Stimulated activated CD4-positive, alpha-beta T cell treated with anti-CD3 and anti-CD28 coated beads, Interleukin-12 subunit alpha, Interleukin-12 subunit beta, amount 100 ng/mL, for 48 hours (primary cell): ENCODE results near the gene AKT3.

Source experiments
- DNase-seq, 3 donors: peaks; one replicate each; pipeline ENCODE4 v3.0.0-alpha.2; 2020; ENCODE audit warnings: low read depth in 2 of 3, low spot score in 1 of 3

The AKT3 gene

DNA sequence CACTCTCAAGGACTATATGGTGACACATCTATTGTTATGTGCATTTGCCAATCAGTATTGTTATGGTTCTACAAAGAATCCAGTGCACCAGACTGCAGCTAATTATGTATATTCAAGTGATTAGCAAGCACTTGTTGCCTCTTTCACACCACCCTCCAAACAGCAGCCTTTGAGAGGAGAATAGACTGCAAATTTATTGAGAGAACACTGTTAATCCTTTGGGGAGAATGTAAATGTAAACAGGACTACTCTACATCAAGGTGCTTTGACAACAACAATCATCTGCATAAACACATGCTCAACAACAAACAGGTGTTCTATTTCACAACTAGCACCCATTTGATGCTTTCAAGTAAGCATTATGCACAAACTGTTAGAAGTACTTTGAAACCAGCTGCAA is 117.4 kb downstream of the AKT3 start:
- DNase-seq: no peak

DNA sequence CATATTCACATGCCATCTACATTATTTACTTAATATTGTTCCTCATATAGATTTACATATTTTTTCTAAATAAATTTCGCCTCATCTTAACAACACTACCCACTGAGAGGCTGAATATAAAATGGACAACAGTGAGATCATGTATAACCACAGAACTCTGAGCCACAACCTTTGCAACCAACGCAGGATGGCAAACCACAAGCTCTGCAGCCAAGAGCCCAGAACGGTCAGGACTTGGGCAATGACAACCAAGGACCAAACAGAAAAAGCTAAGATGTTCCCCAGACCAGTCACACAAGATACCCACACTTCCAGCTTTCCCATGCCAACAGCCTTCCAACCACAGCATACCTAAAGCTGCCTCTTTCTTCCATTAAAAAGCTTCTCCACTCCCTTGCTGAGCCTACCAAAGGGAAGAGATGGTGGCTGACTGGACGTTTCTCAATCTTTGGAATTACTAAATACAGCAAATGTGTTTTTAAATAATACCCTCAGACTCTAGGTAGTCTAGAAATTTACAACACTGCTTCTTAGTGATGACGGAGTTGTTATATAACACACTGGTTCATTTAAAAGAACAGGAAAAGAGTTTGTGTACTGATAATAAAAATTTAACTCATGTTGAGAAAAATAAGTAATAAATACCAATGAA is 117.9 kb downstream of the AKT3 start:
- DNase-seq: no peak

DNA sequence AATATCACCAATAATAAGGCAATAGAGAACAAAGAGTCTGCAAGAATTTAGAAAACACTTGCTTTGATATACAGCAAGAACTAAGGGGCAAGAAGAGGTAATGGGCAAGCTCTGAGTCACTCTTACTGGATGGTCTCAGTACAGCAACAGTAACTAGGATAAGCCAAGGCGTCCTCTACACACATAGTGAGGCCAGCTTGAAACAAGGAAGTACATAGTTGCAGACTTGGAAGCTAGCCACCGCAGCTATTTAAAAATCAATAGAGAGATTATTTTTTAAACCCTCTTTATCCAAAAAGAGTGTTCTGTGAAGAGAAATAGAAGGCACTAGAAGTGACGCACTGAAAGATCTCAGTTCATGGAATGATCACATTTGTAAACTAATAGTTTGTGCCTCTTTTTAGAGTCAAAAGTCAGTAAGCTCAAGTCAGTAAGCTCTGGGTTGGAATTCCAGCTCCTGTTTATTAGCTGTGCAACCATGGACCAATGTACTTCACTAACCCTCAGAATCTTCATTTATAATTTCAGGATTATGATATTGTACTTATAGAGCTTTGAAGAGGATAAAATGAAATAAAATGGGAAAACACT is 118.6 kb downstream of the AKT3 start:
- DNase-seq: no peak

DNA sequence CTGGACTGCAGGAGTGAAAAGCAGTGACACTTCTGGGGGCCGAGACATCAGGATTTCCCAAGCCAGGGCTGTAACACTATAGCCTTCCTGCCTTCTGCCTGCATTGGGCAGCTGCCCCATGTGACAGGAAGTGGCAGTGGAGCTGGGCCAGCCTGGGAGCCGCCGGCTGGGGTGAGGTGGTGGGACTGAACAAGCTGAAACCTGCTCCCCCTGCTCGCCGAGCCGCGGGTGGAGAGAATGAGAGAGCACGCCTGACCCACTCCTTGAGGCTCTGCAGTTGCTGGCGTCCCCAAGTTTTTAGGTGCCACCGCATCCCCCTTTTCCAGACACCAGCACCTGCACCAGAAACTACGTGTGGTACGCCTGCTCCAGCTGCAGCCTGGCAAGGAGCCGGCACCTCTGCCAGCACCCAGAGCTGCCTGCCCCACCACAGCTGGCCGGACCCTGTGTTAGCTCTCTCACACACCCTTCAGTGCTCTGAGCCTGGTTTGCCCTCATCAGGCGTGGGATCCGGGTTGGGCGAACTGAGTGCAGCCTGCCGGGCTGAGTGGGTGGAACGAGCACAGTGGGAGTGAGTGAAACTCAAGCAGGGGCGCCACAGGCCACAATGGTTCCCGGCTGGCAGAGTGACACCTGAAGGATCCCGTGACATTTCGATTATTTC is 119.4 kb downstream of the AKT3 start:
- DNase-seq: no peak

DNA sequence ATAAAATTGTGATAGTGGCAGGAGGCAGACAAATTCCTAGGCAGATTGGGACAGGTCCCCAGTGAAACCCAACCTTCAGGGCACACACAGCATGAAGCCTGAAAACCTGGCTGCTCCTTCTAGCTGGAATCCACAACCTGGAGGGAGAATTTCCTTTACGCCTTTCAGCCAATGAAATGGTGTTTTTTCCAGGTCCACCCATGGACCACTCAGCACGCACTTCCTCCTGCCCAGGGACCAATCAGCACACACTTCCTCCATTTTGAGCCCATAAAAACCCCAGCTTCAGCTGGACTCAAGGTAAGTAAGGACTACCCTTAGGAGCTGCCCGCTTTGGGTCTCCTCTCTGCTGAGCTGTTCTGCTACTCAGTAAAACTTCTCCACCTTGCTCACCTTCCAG is 120.1 kb downstream of the AKT3 start:
- DNase-seq: no peak

DNA sequence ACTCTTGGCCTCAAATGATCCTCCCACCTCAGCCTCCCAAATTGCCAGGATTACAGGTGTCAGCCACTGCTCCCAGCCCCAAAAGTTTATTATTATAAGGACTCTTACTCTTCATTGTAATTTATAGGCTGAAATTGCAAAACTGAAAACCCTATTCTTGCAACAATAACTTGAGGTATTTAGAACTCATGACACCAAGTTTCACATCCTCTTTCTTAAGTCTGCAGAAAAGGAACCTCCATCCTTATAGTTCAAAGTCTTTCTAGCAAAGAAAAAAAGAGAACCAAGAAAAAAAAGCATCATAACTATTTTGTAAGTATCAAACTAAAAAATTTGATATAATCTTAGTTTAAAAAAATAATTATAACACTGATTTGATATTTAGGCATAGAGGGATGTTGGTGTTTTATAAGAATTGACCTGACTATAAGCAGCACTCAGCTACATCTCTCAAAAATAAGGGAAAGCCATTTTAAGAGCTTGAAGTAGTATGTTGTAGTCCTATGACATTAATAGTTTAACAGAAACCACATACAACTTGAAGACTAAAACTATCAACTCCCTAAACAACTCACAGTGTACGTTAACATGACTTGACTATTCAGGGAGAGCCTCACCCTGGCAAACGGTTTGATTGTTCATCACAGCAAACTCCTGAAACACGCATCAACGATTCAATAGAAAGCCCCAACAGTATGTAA is 122.4 kb downstream of the AKT3 start:
- DNase-seq: no peak

DNA sequence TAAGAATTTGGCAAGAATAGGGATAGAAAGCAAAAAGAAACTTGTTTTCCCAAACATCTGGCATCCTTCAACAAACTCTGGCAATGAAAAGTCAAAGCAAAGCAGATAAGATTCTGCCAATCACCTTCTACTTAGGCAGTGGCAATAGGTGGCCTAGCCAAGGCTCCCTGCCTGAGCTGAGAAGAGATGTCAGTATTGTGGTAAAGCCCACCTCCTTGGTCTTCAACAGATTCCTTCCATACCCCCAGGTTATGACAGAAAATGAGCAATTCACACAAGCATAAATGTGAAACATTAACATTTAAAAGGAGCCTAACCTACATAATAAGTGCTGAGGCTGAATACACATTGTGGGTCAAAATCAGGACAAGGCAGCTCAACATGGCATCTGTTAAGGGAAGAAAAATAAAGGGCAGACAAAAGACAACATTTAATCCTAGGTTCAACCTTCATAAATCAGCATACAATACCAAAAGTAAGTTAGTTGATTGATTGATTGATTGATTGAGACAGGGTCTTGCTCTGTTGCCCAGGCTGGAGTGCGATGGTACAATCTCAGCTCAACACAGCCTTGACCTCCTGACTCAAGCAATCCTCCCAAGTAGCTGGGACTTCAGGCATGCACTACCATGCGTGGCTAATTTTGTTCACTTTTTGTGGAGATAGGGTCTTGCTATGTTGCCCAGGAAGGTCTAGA is 123.1 kb downstream of the AKT3 start:
- no peak for DNase-seq

DNA sequence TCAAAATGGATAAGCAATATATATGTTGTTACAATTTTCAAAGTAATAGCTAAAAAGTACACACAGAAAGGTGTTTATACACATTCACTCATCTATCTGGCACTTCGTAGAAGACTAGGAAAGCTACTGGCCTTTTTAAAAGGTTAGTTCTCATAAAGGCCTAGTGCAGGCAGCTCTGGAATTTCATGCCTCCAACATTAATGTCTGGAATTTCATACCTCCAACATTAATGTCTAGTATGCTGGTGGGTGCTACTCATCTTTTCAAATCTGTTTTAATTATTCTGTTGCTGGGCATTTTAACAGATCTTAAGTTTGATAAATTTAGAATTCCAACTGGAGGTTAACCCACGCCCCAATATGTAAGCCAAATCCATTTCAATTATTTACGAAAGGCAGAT is 124.2 kb downstream of the AKT3 start:
- no peak for DNase-seq

DNA sequence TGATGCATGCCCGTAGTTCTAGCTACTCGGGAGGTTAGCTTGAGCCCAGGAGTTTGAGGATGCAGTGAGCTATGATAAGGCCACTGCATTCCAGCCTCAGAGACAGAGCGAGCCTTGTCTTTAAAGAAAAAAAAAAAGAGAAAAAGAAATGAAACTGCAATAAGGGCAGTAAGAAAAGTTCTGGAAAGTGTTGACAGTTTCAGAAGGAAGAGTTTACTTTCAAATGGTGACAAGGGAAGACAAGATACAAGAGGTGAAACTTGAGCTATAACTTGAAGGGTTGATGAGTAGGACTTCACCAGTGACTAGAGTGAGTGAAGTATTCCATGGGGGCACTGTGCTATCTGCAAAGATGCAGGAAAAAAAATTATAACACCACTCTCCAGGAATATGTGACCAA is 125.0 kb downstream of the AKT3 start:
- no peak for DNase-seq

DNA sequence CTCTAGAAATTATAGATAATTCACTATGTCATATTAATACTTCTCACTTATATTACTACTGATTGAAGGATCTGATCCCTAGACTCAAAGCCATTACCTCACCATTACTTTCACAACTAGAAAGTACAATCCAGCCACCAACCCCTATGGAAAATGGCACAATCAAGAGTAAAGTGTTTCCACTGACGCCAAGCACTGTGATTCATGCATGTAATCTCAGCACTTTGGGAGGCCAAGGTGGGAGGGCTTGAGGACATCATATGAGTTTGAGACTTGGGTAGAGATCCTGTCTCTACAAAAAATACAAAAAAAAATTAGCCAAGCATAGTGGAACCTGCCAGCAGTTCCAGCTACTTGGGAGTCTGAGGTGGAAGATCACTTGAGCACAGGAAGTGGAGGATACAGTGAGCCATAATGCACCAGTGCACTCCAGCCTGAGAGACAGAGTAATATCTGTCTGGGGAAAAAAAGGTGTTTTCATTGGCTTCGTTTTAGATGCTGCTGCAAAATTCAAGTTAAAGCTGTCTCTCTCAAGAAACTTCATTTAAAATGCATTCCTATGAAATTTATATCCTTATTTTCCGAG is 126.5 kb downstream of the AKT3 start:
- DNase-seq: no peak

DNA sequence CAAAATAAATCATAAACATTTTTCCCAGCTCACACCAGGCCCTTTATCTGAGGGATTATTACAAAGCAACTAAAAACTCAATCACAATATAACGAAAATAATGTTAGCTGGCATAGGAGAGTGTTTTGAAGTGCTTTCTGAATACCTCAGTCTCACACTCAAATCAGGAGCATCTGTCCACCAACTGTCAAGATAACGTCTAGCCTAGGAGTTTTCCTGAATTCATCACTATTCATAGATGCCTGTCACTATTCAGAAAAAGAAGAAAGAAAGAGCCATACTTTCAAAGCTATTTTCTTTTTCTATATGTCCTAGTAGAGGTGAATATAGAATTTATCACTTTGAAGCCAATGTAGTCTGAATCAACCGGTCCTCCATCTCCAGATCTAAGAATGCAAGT is 127.0 kb downstream of the AKT3 start:
- no peak for DNase-seq

DNA sequence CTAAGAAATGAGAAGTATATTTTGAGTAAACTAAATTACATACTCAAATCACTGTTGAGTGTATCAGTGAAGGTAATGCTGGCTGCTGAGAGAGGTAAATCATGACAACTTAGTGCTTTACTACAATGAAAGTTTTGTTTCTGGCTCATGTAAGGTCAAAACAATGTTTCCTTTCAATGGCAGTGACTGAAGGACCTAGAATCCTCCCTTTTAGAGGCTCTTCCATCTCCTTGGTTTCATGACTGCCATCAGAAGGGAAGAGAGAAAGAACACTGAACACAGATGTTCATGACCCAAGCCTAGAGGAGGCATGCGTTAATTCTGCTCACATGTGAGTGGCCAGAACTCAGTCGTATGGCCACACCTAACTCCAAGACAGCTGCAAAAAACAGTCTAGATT is 130.6 kb downstream of the AKT3 start:
- no peak for DNase-seq

DNA sequence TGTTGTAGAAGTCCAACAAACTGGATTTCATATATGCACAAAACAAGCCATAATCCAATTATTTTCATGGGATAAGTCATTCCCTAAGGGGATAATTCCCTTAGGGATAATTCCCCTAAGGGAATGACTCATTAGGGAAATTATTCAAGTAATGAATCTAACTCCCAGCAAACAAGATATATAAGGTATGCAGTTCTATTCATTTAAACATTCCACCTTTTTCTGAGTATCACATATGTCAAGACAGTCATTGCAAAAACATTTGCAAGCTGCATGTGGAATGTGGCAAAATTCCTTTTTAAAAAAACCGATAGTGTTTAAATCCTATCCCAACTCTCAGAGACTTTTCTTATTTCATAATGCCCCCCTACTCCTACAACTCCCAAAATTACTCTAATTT is 131.2 kb downstream of the AKT3 start:
- DNase-seq: no peak

DNA sequence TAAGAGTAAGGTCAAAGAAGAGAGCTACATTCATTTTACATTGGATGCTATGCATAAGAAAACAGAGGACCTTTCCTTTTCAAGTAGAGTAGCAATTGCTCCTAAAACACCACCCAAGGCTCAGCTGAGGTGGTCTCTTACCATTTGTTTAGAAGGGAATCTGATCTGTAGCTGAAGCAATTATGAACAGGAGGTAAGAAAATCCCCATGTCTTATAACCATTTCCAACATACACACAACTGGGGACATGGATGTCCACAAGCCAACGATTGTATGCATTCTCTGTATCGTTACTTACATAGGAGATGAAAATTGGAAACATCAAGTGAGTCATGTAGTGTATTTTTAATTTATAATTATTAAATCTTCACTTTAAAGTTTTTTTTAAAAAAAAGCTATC is 132.0 kb downstream of the AKT3 start:
- no peak for DNase-seq

DNA sequence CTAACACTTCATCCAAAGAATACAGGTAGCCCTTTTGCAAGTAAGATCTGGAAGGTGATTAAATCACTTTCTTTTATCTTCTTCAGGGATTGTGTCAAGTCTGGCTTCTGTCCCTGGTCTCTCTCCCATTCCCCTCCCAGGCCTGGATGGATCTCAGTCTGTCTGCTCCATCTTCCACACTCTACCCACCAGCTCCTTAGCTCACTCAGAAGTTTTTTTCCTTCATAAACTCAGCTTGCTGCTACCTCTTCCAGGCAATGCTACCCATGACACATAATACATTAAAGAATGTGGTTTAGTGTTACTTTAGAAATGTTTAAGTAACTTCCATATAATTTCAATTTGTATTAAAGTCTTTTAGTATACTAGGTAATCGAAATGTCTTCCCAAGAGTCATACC is 133.1 kb downstream of the AKT3 start:
- DNase-seq: no peak

DNA sequence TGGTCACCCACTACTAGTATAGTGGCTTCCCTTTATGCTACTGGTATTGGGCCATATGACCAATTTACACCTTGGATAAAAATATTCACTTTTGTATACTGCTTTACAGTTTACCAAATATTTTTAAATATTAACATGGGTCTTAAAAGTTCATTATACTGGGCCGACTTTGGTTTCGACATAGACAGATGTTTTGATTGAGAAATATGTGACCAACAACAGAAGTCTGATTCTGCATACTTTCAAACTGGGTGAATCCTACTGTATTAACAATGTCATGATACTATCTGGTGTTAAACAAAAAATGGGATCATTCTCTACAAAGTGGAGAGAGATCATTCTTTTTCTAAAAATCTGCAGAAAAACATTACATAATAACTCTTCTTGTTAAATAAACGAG is 134.8 kb downstream of the AKT3 start:
- DNase-seq: no peak

DNA sequence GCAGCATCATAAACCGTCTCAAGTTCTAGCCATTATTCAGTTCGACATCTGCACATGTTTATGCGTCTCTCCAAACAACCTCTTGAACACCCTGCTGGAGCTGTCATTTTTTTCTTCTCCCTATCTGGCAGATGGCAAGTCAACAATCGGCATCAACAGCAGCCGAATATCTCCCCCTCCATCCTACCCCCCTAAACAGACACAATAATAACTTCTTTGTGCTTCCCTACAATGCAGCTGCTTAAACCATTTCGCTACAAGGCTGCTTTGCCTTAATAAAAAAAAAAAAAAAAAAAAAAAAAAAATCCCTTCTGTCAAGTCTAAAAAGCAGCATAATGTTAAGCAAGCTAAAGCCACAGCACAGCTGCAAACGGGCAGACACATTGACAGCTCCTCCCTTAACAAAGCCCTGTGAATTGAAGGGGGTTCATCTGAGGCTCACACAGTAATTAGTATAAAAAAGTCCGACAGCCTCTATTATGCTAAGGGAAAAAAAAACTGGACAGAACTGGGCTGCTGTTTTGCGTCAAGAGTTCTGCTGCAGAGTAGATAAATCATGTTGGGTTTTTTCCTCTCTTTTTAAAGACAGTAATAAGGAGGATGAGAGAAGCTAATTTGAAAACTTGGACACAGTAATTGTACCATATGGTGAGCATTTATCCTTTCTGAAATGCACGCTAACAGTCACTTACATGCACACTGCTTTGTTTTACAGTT is 136.4 kb downstream of the AKT3 start:
- no peak for DNase-seq

DNA sequence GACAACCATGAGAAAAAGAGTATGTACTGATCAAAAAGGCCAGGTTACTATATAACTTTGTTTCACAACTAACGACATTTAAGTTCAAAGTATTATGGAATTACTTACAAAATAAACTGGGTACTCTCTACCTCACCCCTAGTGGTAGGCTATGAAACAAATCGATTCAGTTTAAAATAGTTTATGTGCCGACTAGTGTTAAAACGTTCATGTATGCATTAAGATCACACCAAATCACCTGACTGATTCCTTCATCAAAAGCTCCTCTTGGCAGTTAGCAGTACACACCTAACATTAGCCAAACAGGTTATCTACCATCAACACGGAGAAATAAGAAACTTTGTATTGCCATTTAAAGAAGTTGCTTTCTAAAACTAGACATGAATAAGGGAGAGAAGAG is 137.1 kb downstream of the AKT3 start:
- DNase-seq: no peak

DNA sequence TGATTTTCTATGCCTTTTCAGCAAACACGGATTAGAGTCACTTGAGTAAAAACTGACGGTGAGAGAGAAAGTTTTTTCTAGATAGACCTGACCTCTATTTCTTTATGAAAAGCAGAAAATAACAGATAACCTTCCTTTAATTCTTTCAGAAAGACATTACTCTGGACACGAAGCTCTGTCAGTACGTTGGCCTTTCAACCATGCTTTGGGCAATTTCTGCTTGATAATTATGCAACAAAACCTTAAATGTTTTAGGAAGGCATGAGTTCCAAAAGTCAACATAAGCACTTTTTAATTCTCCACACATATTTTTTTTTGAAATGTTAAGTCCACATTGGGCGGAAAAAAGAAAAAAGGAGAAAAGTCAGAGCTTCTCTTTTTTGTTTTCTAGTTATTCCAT is 137.8 kb downstream of the AKT3 start:
- DNase-seq: no peak

DNA sequence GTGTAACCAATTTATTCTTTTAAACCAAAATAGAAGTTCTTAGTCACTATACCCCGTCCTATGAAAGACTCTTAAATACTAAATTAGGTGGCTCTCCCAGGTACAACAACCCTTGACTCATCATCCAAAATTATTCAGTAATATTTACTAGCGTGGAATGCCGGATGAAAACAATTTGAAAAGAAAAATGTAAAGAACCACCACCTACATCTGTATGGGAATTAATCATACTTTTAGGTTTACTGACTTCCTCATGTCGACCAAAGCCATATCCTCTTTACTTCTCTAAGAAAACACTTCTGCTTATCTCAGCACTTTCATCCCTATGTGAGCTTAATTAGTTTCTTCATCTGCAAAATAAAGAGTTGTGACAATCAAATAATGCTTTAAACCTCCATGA is 139.6 kb downstream of the AKT3 start:
- DNase-seq: no peak

DNA sequence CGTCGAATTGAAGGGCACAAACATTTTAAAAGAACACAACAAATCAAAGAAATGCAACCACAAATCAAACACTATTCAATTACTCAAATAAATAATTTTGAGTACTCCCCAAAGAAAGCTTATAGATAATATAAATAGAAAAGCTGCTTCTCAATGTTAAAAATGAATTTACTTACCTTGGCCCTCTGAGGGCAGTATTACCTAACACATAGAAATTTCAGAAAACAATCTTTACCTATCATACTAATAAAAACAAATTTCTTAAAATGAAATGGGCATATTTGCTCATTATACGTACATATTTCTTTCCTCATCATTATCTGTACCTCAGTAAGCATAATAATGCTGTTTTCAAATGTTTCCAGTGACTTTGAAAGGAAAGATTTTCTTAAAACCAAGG is 141.8 kb downstream of the AKT3 start:
- DNase-seq: no peak
